GM18951 (cell line): Measurements from ENCODE around the gene LYSMD2.

ENCODE experiments used
- POLR2A ChIP-seq: IDR thresholded peaks from 4 replicates; pipeline ENCODE4 v1.6.1; 2011; ENCODE audit warnings: mild to moderate bottlenecking; ENCODE audit not compliant: insufficient read length, insufficient read depth; ENCODE audit errors: extremely low read depth
- in situ Hi-C: fragments of 300-500 bp; cut with MboI; formaldehyde crosslinking; loops from one replicate; pipeline ENCODE4 v1.12.0; 2022; ENCODE audit warnings: low sequenced_read_pairs, mixed read lengths, inconsistent platforms; ENCODE audit not compliant: unreplicated experiment

Gene LYSMD2

GRCh38 chr15:51738553-51738952 is 1.1 kb upstream of the LYSMD2 start:
- TF ChIP-seq POLR2A, result no peak
- in situ Hi-C loops, result no loop called here

DNA sequence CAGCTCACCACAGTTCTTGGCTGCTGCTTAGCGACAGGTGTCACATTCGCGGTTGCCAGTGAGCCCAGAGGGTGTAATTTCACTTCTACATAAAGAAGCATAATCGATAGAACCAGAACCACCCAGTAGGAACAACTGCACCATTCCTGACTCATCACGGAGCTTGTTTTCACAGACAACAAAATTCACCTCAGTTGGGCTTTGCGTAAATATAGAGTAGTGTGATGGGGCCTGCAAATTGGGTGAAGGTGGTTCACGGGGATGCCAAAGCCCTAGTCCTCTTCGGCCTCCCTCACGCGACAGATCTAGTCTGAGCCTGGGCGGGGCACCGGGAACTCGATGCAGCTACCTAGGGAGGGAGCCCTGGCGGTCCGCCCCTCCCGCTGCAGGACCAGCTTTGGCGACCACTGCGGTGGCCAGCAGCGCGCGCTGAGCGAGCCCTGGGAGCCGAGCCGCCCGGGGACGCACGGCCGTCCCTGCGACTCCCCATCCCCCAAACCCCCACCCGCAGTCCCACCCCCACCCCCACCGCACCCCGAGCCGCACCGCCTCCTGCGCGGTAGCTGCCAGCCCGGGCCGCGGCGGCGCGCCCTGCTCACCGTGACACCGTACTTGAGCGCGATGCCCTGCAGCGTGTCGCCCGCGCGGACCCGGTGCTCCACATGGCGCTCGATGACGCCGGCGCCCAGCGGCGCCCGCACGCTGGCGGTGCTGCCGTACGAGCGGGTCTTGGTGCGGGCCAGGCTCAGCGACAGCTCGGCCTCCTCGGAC is 519 bp downstream of the LYSMD2 start:
- in situ Hi-C loops, result no loop called here
- peak; percentile 39 for TF ChIP-seq POLR2A

DNA sequence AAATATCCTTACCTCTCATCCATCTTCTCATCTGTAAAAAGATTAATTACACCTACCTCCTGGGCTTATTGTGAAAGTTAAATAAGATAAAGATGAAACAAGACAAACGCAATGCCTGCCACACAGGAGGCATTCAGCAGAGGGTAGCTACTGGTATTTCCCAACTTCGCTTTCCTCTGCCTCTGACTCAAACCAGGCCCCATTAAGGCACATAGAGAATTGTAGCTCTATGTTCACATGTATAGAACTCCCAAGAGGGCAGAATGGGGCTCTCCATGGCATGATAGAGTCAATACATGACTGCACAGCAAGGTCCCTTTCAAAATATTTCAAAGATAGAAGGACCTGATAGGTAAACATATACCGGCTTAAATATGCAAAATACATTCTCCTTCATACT is 1.4 kb downstream of the LYSMD2 start:
- no peak for TF ChIP-seq POLR2A

GRCh38 chr15:51735228-51736010 is 2.0 kb downstream of the LYSMD2 start:
- in situ Hi-C loops, result no loop called here
- no peak for TF ChIP-seq POLR2A

More for the DNA sequence above, 1.4 kb downstream of the LYSMD2 start:
- in situ Hi-C loops, result no loop called here

GRCh38 chr15:51732646-51733045 is 4.8 kb downstream of the LYSMD2 start:
- in situ Hi-C loops, result no loop called here
- TF ChIP-seq POLR2A, result no peak

DNA sequence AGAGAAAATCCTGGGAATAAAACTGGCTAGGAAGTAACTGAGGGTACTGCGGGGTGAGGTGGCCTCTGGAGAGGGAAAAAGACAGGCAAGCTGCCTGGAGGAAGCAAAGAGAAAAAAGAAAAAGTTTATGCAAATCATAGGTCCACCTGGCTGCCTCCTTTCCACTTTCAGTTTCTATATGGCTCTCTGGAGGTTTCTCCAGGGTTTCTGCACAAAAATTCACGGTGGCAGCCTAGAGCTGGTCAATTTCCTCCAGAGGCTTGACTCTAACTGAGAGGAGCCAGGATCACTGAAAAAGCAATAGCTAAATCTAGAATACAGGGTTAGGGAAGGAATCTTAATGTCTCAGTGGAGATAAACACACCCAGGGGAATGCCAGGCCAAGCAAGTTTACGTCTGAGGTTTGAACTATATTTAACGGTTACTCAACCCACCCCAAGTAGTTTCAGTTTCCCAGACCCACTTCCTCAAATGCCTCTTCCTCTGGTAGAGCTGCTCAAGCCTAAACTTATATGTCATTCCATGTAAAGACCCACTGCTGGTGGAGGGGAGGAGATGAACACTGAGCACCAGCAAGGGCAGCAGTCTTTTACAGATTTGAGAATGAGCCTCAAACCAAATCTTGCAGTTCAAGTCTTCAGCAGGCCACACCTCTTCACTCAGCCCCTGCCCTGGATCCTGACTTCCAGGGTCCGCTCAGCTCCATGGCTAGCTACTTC is 5.7 kb downstream of the LYSMD2 start:
- peak; percentile 45 for TF ChIP-seq POLR2A
- in situ Hi-C loops, result no loop called here

GRCh38 chr15:51727141-51727897 is 10.1 kb downstream of the LYSMD2 start:
- TF ChIP-seq POLR2A, result no peak

GRCh38 chr15:51726302-51727073 is 11.0 kb downstream of the LYSMD2 start:
- peak; percentile 31 for TF ChIP-seq POLR2A
- in situ Hi-C loops, result no loop called here

More at GRCh38 chr15:51727141-51727897, 10.1 kb downstream of the LYSMD2 start:
- in situ Hi-C loops, result no loop called here

- TF ChIP-seq POLR2A, result no peak
- in situ Hi-C loops, result no loop called here
These were observed 12.8 kb downstream of the LYSMD2 start for GRCh38 chr15:51724673-51725072.

DNA sequence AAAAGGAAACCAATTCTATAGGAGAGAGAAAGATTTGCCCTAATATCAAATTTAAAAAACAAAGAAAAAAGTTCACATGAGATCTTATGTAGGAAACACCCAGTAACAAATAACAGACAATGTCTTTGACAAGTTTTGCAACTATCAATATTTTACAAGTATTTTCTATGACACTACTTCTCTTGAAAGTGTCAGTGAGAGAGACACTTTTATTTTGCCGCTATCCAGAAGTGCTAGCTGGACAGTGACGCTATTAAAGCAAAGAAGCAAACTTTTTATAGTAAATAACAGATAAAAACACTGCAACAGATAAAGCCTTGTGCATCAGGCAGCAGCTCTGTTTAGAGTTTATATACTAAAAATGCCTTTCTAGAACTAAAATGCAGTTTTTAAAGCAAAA is 13.3 kb downstream of the LYSMD2 start:
- in situ Hi-C loops, result no loop called here
- TF ChIP-seq POLR2A, result no peak

- in situ Hi-C loops, result no loop called here
- no peak for TF ChIP-seq POLR2A
These were observed 16.1 kb downstream of the LYSMD2 start for GRCh38 chr15:51721199-51721960.
